WTC11 (cell line): ENCODE measurements around the gene AVPR1A. TPM values are rescaled to one million over a fixed set of nuclear protein-coding genes. Genes with fewer than 3 reads are reported as not detected.

Experiments
- ATAC-seq: fragments of 200-7000 bp; cut with Tn5 transposase; 2 replicates; pipeline ENCODE4 v1.10.0; 2021; ENCODE audit warnings: mild to moderate bottlenecking, moderate library complexity
- CTCF ChIA-PET: fragments of 300-600 bp; sonication (Branson Sonifier 250); formaldehyde crosslinking; loops from one replicate; lab custom pipeline; 2021; ENCODE audit warnings: antibody characterized with exemption; lab: Charles Lee
- POLR2A ChIA-PET: fragments of 350-600 bp; sonication (Branson Sonifier 250); formaldehyde crosslinking; loops from one replicate; lab custom pipeline; 2021; ENCODE audit warnings: antibody characterized with exemption; lab: Charles Lee
- DNase-seq: peaks from one replicate; pipeline ENCODE4 v3.0.0; 2021; ENCODE audit warnings: low spot score
- H3K27ac Mint-ChIP-seq: 2 replicates; pipeline ENCODE4 v1.8.0; 2021; ENCODE audit warnings: mixed read lengths
- H3K27me3 Mint-ChIP-seq: 2 replicates; pipeline ENCODE4 v1.8.0; 2021; ENCODE audit warnings: low read depth, mild to moderate bottlenecking, moderate library complexity, mixed read lengths
- H3K36me3 Mint-ChIP-seq: 2 replicates; pipeline ENCODE4 v1.8.0; 2021; ENCODE audit warnings: mixed read lengths
- H3K4me1 Mint-ChIP-seq: 2 replicates; pipeline ENCODE4 v1.8.0; 2022; ENCODE audit warnings: mixed read lengths
- H3K4me3 Mint-ChIP-seq: 2 replicates; pipeline ENCODE4 v1.8.0; 2021; ENCODE audit warnings: mild to moderate bottlenecking, moderate library complexity, mixed read lengths
- H3K9me3 Mint-ChIP-seq: 2 replicates; pipeline ENCODE4 v1.8.0; 2021; ENCODE audit warnings: mixed read lengths
- AFF4 ChIP-seq: sonication (generic); formaldehyde crosslinking; IDR thresholded peaks from 2 replicates; pipeline ENCODE4 v1.8.1; 2023; ENCODE audit warnings: mild to moderate bottlenecking, missing genetic modification reagents, borderline replicate concordance
- AR ChIP-seq: fragments of 250-450 bp; sonication (Bioruptor Pico); IDR thresholded peaks from 2 replicates; pipeline ENCODE4 v1.9.0; 2021; ENCODE audit warnings: mild to moderate bottlenecking
- ATF1 ChIP-seq: sonication (generic); formaldehyde crosslinking; IDR thresholded peaks from 2 replicates; pipeline ENCODE4 v1.8.1; 2023; ENCODE audit warnings: mild to moderate bottlenecking, moderate library complexity, missing genetic modification reagents
- CDX4 ChIP-seq: fragments of 250-450 bp; sonication (Bioruptor Pico); IDR thresholded peaks from 2 replicates; pipeline ENCODE4 v1.9.0; 2021; ENCODE audit warnings: moderate library complexity, mild to moderate bottlenecking, inconsistent platforms, borderline replicate concordance
- FOXJ3 ChIP-seq: sonication (generic); formaldehyde crosslinking; IDR thresholded peaks from 2 replicates; pipeline ENCODE4 v1.9.0; 2021; ENCODE audit warnings: missing genetic modification reagents, mild to moderate bottlenecking, borderline replicate concordance
- FOXP4 ChIP-seq: sonication (generic); formaldehyde crosslinking; IDR thresholded peaks from 2 replicates; pipeline ENCODE4 v1.8.0; 2022; ENCODE audit warnings: mild to moderate bottlenecking, missing genetic modification reagents
- IRF2 ChIP-seq: sonication (generic); formaldehyde crosslinking; IDR thresholded peaks from 2 replicates; pipeline ENCODE4 v1.8.0; 2022; ENCODE audit warnings: low read depth, missing genetic modification reagents, borderline replicate concordance
- JAZF1 ChIP-seq: fragments of 250-450 bp; sonication (Bioruptor Pico); IDR thresholded peaks from 2 replicates; pipeline ENCODE4 v1.9.0; 2021; ENCODE audit warnings: moderate library complexity, mild to moderate bottlenecking, inconsistent platforms
- NR1H2 ChIP-seq: sonication (generic); formaldehyde crosslinking; IDR thresholded peaks from 2 replicates; pipeline ENCODE4 v1.9.0; 2021; ENCODE audit warnings: mild to moderate bottlenecking, moderate library complexity, missing genetic modification reagents
- PRRX2 ChIP-seq: fragments of 250-450 bp; sonication (Bioruptor Pico); IDR thresholded peaks from 2 replicates; pipeline ENCODE4 v1.8.0; 2021; ENCODE audit warnings: mild to moderate bottlenecking
- SMAD3 ChIP-seq: sonication (generic); formaldehyde crosslinking; IDR thresholded peaks from 2 replicates; pipeline ENCODE4 v1.8.0; 2022; ENCODE audit warnings: missing genetic modification reagents, mild to moderate bottlenecking, borderline replicate concordance
- SMAD4 ChIP-seq: sonication (generic); formaldehyde crosslinking; IDR thresholded peaks from 2 replicates; pipeline ENCODE4 v1.8.0; 2022; ENCODE audit warnings: mild to moderate bottlenecking, missing genetic modification reagents
- SOX15 ChIP-seq: fragments of 250-450 bp; sonication (Bioruptor Pico); IDR thresholded peaks from 2 replicates; pipeline ENCODE4 v1.9.0; 2021; ENCODE audit warnings: mild to moderate bottlenecking
- STAT6 ChIP-seq: sonication (generic); formaldehyde crosslinking; conservative IDR thresholded peaks from 2 replicates; pipeline ENCODE4 v1.8.1; 2023; ENCODE audit warnings: mild to moderate bottlenecking, low read depth, missing genetic modification reagents, moderate library complexity
- TCF7 ChIP-seq: sonication (generic); formaldehyde crosslinking; IDR thresholded peaks from 2 replicates; pipeline ENCODE4 v1.8.0; 2022; ENCODE audit warnings: mild to moderate bottlenecking, low read depth, missing genetic modification reagents, moderate library complexity
- TP53 ChIP-seq: sonication (generic); formaldehyde crosslinking; IDR thresholded peaks from 2 replicates; pipeline ENCODE4 v1.8.1; 2023; ENCODE audit warnings: mild to moderate bottlenecking, missing genetic modification reagents
- ZBTB43 ChIP-seq: sonication (generic); formaldehyde crosslinking; IDR thresholded peaks from 2 replicates; pipeline ENCODE4 v1.8.1; 2023; ENCODE audit warnings: mild to moderate bottlenecking, missing genetic modification reagents
- ZNF219 ChIP-seq: sonication (generic); formaldehyde crosslinking; IDR thresholded peaks from 2 replicates; pipeline ENCODE4 v1.8.0; 2023; ENCODE audit warnings: missing genetic modification reagents, mild to moderate bottlenecking, borderline replicate concordance
- total RNA-seq: library from RNA; stranded (reverse); gene quantifications from 3 replicates; pipeline ENCODE4 v1.2.3, GENCODE V29; 2021

The AVPR1A gene
- total RNA-seq, 1 experiment from 2014 or later, result 0.24 TPM

- TF ChIP-seq PRRX2 (CRISPR knock-in tag) (no peak), JAZF1 (CRISPR knock-in tag) (no peak), FOXJ3 (CRISPR knock-in tag) (no peak), TP53 (CRISPR knock-in tag) (no peak), TCF7 (CRISPR knock-in tag) (no peak)
Measured at GRCh38 chr12:63163541-63163940, 12.5 kb upstream of the AVPR1A start (continued).

- CTCF ChIA-PET, result no interaction called here
- H3K4me3 Mint-ChIP-seq, result no peak overlapping the region
- no peak for DNase-seq
- peaks cover 23% of the 10 kb centered on the region for H3K27me3 Mint-ChIP-seq
- no peak overlapping the region for H3K27ac Mint-ChIP-seq
- H3K9me3 Mint-ChIP-seq, result peaks cover 18% of the 10 kb centered on the region
- H3K36me3 Mint-ChIP-seq, result peaks cover 14% of the 10 kb centered on the region
- TF ChIP-seq SOX15 (CRISPR knock-in tag), result no peak
- no peak for TF ChIP-seq AR (CRISPR knock-in tag)
- TF ChIP-seq FOXP4 (CRISPR knock-in tag), result no peak
- no peak for TF ChIP-seq SMAD4 (CRISPR knock-in tag)
- no peak for TF ChIP-seq NR1H2 (CRISPR knock-in tag)
- no peak for TF ChIP-seq AFF4 (CRISPR knock-in tag)
- no peak for TF ChIP-seq IRF2 (CRISPR knock-in tag)
- no peak for TF ChIP-seq STAT6 (CRISPR knock-in tag)
- TF ChIP-seq SMAD3 (CRISPR knock-in tag), result no peak
- no peak for TF ChIP-seq ZNF219 (CRISPR knock-in tag)
- no peak for TF ChIP-seq CDX4 (CRISPR knock-in tag)
- no peak for TF ChIP-seq ZBTB43 (CRISPR knock-in tag)
- no peak for TF ChIP-seq ATF1 (CRISPR knock-in tag)
- no peak for ATAC-seq
- POLR2A ChIA-PET, result interaction anchor here (0.7 kb wide), 1 partner anchor 638 kb away, joined by 4 read pairs; no protein-coding TSS in a partner anchor
- peaks cover 10% of the 10 kb centered on the region for H3K4me1 Mint-ChIP-seq
Measured at GRCh38 chr12:63155375-63155774, 4.4 kb upstream of the AVPR1A start.
